HT1080 (cell line): ENCODE measurements around the gene DAO. TPM values are rescaled to one million over a fixed set of nuclear protein-coding genes. Genes with fewer than 3 reads are reported as not detected.
"Not testable (repeated sequence)": the region's sequence is repeated elsewhere in the genome, so short reads cannot be mapped to it uniquely, and the experiment has no call there.

Source experiments
- DNase-seq: peaks from one replicate; pipeline ENCODE4 v3.0.0-alpha.2; 2015; ENCODE audit warnings: low read depth
- polyA plus RNA-seq, 2 experiments: library from polyadenylated mRNA; depleted of rRNA; stranded (reverse); fragments of >200 nt; gene quantifications; 2 replicates each; pipeline ENCODE4 v1.2.3, GENCODE V29; 2015
- total RNA-seq: library from RNA; depleted of rRNA; stranded (reverse); fragments of >200 nt; shearing (Covaris generic); gene quantifications from 2 replicates; pipeline ENCODE4 v1.2.3, GENCODE V29; 2014; rRNA removed

The DAO gene
- total RNA-seq: not detected in 2 replicates
- not detected in 2 replicates for polyA plus RNA-seq (2015; cell fraction: cytosol; rRNA removed)
- polyA plus RNA-seq (2015; cell fraction: nucleus; rRNA removed): not detected in 2 replicates

- no peak for DNase-seq
Observed at GRCh38 chr12:108879615-108880254, at the start of gene DAO. Gene DAO, plus strand, starts transcription at chr12:108880092. Its CDS starts 4,915 bp downstream, at chr12:108885007.

GRCh38 chr12:108831309-108831991 is 48.4 kb upstream of the DAO start:
- DNase-seq: no peak

GRCh38 chr12:108832208-108832607 is 47.7 kb upstream of the DAO start:
- no peak for DNase-seq

GRCh38 chr12:108832730-108833354 is 47.0 kb upstream of the DAO start:
- peak; percentile 43 for DNase-seq

- DNase-seq: peak; percentile 89
Observed at GRCh38 chr12:108833355-108833733, 46.5 kb upstream of the DAO start.

GRCh38 chr12:108833757-108834472 is 46.0 kb upstream of the DAO start:
- no peak for DNase-seq

- DNase-seq: no peak
Observed at GRCh38 chr12:108835860-108836634, 43.8 kb upstream of the DAO start.

GRCh38 chr12:108837239-108837638 is 42.7 kb upstream of the DAO start:
- no peak for DNase-seq

- DNase-seq: no peak
Observed at GRCh38 chr12:108837680-108838079, 42.2 kb upstream of the DAO start.

GRCh38 chr12:108838194-108839017 is 41.5 kb upstream of the DAO start:
- DNase-seq: peak; percentile 100

GRCh38 chr12:108839018-108839889 is 40.6 kb upstream of the DAO start:
- peak; percentile 48 for DNase-seq

GRCh38 chr12:108839890-108840230 is 40.0 kb upstream of the DAO start:
- no peak for DNase-seq

- DNase-seq: no peak
Observed at GRCh38 chr12:108840605-108841332, 39.1 kb upstream of the DAO start.

- not testable (repeated sequence) for DNase-seq
Observed at GRCh38 chr12:108841825-108842224, 38.1 kb upstream of the DAO start.

GRCh38 chr12:108842361-108842760 is 37.5 kb upstream of the DAO start:
- DNase-seq: no peak

GRCh38 chr12:108843187-108843586 is 36.7 kb upstream of the DAO start:
- no peak for DNase-seq

GRCh38 chr12:108845696-108846095 is 34.2 kb upstream of the DAO start:
- DNase-seq: no peak

GRCh38 chr12:108846290-108846701 is 33.6 kb upstream of the DAO start:
- no peak for DNase-seq
